ENCODE data around the gene TMEM178B.

DNA sequence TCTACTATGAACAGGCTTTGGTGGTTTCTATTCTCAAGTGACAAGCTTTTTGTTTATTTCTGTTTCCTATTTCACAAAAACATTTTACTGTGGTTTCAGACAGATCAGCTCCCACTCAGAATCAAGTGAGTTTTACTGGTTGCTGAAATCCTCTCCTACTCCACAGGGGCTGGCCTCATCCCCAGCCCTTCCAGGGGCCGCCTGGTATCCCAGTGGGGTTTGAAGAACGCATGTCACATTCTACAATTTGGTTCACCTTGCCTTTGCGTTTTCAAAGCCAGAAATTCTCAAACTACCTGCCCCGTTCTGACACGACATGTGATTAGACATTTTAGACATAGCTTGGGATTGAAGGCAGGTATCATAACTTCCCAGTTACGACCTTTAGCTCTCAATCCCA lies 316.5 kb downstream of the TMEM178B start:
- TF ChIP-seq, protein P1, sequence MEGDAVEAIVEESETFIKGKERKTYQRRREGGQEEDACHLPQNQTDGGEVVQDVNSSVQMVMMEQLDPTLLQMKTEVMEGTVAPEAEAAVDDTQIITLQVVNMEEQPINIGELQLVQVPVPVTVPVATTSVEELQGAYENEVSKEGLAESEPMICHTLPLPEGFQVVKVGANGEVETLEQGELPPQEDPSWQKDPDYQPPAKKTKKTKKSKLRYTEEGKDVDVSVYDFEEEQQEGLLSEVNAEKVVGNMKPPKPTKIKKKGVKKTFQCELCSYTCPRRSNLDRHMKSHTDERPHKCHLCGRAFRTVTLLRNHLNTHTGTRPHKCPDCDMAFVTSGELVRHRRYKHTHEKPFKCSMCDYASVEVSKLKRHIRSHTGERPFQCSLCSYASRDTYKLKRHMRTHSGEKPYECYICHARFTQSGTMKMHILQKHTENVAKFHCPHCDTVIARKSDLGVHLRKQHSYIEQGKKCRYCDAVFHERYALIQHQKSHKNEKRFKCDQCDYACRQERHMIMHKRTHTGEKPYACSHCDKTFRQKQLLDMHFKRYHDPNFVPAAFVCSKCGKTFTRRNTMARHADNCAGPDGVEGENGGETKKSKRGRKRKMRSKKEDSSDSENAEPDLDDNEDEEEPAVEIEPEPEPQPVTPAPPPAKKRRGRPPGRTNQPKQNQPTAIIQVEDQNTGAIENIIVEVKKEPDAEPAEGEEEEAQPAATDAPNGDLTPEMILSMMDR (optimal IDR thresholded peaks at IDR 0.05 in 1 of 3, IDR thresholded peaks at IDR 0.05 in 1 of 3, conservative IDR thresholded peaks at IDR 0.05 in 1 of 3; ENCODE audit: extremely low read depth in 1 of 3, insufficient read depth in 2 of 3, low read length in 3 of 3) = no peak
- no peak for TF ChIP-seq EZH2 (IDR thresholded peaks at IDR 0.05; ENCODE audit: low read length)
